Measurements from ENCODE around the gene RPL11. TPM values are rescaled to one million over a fixed set of nuclear protein-coding genes. Genes with fewer than 3 reads are reported as not detected.

Gene RPL11
- total and polyA plus RNA-seq, 5 donors: 586 to 1,436 (median 764) TPM

DNA sequence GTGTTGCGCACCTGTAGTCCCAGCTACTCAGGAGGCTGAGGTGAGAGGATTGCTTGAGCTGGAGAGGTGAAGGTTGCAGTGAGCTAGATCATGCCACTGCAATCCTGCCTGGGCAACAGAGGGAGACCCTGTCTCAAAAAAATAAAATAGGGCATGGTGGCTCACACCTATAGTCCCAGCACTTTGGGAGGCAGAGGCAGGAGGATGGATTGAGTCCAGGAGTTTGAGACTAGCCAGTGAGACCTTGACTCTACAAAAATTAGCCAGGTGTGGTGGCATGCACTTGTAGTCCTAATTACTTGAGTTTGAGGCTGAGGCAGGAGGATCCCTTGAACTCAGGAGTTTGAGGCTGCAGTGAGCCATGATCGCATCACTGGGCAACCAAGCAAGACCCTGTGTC is 9.7 kb downstream of the RPL11 start:
- H3K4me1 ChIP-seq (ENCODE audit: control insufficient read depth, insufficient read depth, low read length): peaks cover 6% of the 10 kb centered on the region
- WGBS: 95% methylated on average over 2 of the region's 2 CpGs
- ATAC-seq (no peak), DNase-seq (no peak)
- no peak overlapping the region for H3K27ac ChIP-seq (ENCODE audit: low read length)
- no peak overlapping the region for H3K4me3 ChIP-seq (ENCODE audit: low read length)
- no peaks in the 10 kb centered on the region for H3K27me3 ChIP-seq (ENCODE audit: control insufficient read depth, insufficient read depth)
- intact Hi-C loops (cut with DNase I): no loop called here
- no peaks in the 10 kb centered on the region for H3K9me3 ChIP-seq (ENCODE audit: control insufficient read depth, low read length)

DNA sequence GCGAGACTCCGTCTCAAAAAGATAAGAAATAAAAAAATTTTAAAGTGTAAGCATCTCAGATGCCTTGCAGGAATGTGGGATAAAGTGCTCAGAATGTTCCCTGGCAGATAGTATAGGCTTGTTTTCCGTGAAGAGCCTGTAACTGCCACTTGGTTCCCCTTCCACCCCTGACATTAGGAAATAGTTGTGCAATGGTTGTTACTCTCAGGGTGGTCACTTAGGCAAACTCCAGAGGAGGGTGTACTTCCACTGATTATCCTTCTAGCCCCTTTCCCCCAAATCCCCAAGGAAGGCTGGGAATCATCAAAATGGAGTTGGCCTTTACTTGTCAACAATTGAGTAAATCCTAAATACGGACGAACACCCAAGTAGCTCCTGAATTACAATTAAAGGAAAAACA is 10.4 kb downstream of the RPL11 start:
- no peaks in the 10 kb centered on the region for H3K9me3 ChIP-seq (ENCODE audit: control insufficient read depth, low read length)
- H3K4me1 ChIP-seq (ENCODE audit: control insufficient read depth, insufficient read depth, low read length): peaks cover 4% of the 10 kb centered on the region
- H3K27ac ChIP-seq (ENCODE audit: low read length): no peak overlapping the region
- H3K27me3 ChIP-seq (ENCODE audit: control insufficient read depth, insufficient read depth): no peaks in the 10 kb centered on the region
- intact Hi-C loops (cut with DNase I): no loop called here
- 66% methylated on average over 5 of the region's 5 CpGs for WGBS
- no peak overlapping the region for H3K4me3 ChIP-seq (ENCODE audit: low read length)
- DNase-seq (no peak), ATAC-seq (peak in 1 of 2 donors; percentile 25)

DNA sequence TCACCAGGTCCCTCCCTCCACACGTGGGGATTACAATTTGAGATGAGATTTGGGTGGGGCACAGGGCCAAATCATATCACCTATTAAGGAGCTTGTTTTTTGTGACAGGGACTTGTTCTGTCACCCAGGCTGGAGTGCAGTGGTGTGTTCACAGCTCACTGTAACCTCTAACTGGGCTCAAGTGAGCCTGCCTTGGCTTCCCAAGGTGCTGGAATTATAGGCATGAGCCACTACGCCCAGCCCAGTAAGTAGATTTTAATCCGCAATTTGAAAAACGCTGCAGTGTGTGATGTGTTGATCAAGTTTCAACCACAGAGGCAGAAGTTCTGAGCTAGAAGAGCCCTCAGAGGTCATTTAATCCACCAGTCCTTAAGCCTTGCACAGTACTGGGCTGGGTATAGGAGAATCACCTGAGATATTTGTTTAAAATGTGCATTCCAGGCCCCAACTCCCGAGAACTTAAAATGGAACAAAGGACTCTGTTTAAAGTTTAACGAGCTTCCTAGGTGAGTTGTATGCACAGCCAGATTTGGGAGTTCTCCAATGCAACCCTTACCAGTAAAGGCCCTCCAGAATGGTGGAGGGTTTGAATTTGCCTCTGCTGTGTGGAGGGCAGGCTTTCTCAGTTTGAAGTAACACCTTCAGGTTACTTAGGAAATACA is 13.4 kb downstream of the RPL11 start:
- H3K27ac ChIP-seq (ENCODE audit: low read length): no peak overlapping the region
- peaks cover 4% of the 10 kb centered on the region for H3K4me1 ChIP-seq (ENCODE audit: control insufficient read depth, insufficient read depth, low read length)
- intact Hi-C loops (cut with DNase I): no loop called here
- H3K27me3 ChIP-seq (ENCODE audit: control insufficient read depth, insufficient read depth): no peaks in the 10 kb centered on the region
- 73% methylated on average over 6 of the region's 6 CpGs for WGBS
- ATAC-seq (no peak), DNase-seq (no peak)
- no peak overlapping the region for H3K4me3 ChIP-seq (ENCODE audit: low read length)
- no peaks in the 10 kb centered on the region for H3K9me3 ChIP-seq (ENCODE audit: control insufficient read depth, low read length)

DNA sequence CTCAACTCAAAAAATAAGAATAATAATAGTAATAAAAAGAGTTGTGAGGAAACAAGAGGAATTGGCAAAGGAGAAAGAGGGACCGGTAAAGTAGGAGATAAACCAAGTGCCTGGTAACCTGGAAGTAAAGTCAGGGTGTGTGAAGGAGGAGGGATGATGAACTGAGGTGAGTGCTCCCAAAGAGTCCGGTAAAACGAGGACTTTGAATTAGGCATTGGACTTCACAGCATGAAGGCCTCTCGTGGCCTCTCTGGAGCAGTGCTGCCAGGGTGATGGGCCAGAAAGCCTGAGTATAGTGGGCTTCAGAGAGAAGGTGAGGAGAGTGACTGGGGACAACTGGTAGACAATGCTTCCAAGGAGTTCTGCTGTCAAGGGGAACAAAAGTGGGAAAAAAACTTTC is 17.6 kb downstream of the RPL11 start:
- Histone ChIP-seq H3K4me3 (ENCODE audit: low read length) (no peak overlapping the region), H3K4me1 (ENCODE audit: control insufficient read depth, insufficient read depth, low read length) (peaks cover 2% of the 10 kb centered on the region), H3K27me3 (ENCODE audit: control insufficient read depth, insufficient read depth) (no peaks in the 10 kb centered on the region), H3K9me3 (ENCODE audit: control insufficient read depth, low read length) (no peaks in the 10 kb centered on the region), H3K27ac (ENCODE audit: low read length) (no peak overlapping the region)
- intact Hi-C loops (cut with DNase I): no loop called here
- 91% methylated on average over 4 of the region's 4 CpGs for WGBS
- DNase-seq (no peak), ATAC-seq (no peak)

DNA sequence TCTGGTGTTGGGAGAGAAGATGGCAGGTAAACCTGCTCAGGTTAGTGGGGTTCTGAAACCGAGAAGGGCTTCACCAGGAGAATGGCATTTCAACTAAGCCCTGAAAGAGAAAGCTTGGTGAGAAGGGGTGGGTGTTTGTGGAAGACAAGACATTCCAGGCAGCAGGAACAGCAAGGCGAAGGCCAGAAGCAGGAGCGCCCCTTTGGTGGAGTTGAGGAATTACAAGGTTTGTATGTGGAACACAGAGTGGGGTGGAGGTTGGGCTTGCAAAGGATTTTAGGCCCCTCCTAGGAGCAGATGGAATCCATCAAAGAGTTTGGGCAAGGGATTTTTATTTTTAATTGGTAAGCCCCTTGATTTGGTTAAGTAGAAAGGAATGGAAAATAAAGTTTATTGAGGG is 26.9 kb downstream of the RPL11 start:
- Histone ChIP-seq H3K9me3 (ENCODE audit: control insufficient read depth, low read length) (no peaks in the 10 kb centered on the region), H3K27me3 (ENCODE audit: control insufficient read depth, insufficient read depth) (no peaks in the 10 kb centered on the region), H3K4me3 (ENCODE audit: low read length) (no peak overlapping the region), H3K27ac (ENCODE audit: low read length) (no peak overlapping the region), H3K4me1 (ENCODE audit: control insufficient read depth, insufficient read depth, low read length) (peaks cover 4% of the 10 kb centered on the region)
- DNase-seq: no peak
- no peak for ATAC-seq
- 75% methylated on average over 3 of the region's 3 CpGs for WGBS
- intact Hi-C loops (cut with DNase I): no loop called here

DNA sequence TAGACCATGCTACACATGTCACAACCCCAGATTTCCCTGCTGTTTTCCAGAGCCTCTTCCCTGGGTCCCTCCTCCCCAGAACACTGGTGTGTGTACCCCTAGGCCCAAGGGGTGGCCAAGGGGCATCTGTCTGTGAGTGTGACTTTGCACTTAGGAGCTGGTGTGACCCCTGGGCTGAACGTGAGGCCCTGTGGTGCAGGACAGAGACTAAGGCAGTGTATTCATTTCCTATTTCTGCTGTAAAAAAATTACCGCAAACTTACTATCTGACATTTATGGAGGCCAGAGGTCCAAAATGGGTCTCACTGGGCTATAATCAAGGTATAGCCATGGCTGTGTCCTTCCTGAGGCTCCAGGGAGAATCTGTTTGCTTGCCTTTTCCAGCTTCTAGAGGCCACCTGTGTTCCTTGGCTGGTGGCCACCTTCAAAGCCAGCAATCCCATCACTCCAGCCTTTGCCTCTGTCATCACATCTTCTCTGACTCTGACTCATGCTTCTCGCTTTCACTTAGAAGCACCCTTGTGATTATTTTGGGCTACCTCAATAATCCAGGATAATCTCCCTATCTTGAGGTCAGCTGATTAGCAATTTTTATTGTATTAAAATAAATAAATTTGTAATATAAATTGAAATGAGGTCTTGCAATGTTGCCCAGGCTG is 27.7 kb downstream of the RPL11 start:
- ATAC-seq: no peak
- peaks cover 4% of the 10 kb centered on the region for H3K4me1 ChIP-seq (ENCODE audit: control insufficient read depth, insufficient read depth, low read length)
- DNase-seq: no peak
- H3K9me3 ChIP-seq (ENCODE audit: control insufficient read depth, low read length): no peaks in the 10 kb centered on the region
- H3K4me3 ChIP-seq (ENCODE audit: low read length): no peak overlapping the region
- no peak overlapping the region for H3K27ac ChIP-seq (ENCODE audit: low read length)
- H3K27me3 ChIP-seq (ENCODE audit: control insufficient read depth, insufficient read depth): no peaks in the 10 kb centered on the region
- WGBS: 81% methylated on average over 3 of the region's 3 CpGs
- intact Hi-C loops (cut with DNase I): no loop called here

DNA sequence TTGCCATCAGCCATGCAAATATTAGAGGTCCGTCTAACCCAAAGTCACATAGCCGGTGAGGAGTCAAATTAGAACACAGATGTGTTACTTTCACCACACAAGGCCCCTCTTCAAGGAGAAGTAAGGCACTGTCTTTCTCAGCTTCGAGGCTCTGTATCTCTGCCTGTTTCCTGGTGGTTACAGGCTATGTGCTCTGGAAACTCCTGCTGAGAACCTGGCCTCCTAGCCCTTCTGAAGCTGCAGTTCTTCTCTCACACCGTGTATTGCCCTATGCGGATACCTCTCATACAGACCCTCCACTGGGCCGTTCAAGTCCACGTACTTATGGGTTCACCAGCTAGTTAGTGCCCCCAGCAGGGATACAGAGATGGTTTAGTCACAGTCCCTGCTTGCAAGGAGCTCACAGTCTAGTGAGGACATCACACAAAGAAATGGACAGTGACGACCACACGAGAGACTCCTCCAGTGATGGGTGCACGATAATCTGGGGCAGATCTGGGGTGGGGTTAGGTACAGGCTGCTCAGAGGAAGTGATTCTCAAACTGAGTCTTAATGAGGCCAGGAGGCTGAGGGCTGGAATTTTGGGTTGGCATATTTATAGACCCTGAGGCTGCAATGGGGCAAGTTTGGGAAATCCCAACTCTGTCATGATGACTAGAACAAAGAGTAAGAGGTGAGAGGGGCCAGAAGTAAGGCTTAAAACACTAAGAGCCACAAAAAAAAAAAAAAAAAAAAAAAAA is 28.8 kb downstream of the RPL11 start:
- no peak for DNase-seq
- no peaks in the 10 kb centered on the region for H3K9me3 ChIP-seq (ENCODE audit: control insufficient read depth, low read length)
- no peak overlapping the region for H3K4me3 ChIP-seq (ENCODE audit: low read length)
- H3K4me1 ChIP-seq (ENCODE audit: control insufficient read depth, insufficient read depth, low read length): peaks cover 4% of the 10 kb centered on the region
- H3K27ac ChIP-seq (ENCODE audit: low read length): no peak overlapping the region
- H3K27me3 ChIP-seq (ENCODE audit: control insufficient read depth, insufficient read depth): no peaks in the 10 kb centered on the region
- intact Hi-C loops (cut with DNase I): no loop called here
- peak in 1 of 2 donors; percentile 11 for ATAC-seq
- WGBS: 87% methylated on average over 10 of the region's 10 CpGs

DNA sequence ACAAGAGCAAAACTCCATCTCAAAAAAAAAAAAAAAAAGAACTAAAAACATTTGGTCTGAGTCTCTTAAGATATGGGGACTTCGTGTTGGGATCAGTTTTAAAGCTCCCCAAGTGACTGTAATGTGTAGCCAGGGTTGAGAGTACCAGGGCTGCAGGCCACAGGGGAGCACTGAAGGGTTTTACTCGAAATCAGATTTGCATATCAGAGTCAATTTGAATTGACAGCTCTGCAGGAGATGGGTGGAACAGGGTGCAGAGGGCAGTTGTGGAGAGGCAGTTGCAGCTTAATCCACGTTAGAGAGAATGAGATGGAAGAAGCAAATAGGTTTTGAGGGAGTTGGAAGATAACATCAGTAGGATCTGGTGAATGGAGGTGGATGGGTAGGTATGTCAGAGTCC is 31.0 kb downstream of the RPL11 start:
- ATAC-seq (no peak), DNase-seq (no peak)
- no peaks in the 10 kb centered on the region for H3K27me3 ChIP-seq (ENCODE audit: control insufficient read depth, insufficient read depth)
- H3K9me3 ChIP-seq (ENCODE audit: control insufficient read depth, low read length): no peaks in the 10 kb centered on the region
- 72% methylated on average over 3 of the region's 3 CpGs for WGBS
- H3K27ac ChIP-seq (ENCODE audit: low read length): no peak overlapping the region
- no peak overlapping the region for H3K4me3 ChIP-seq (ENCODE audit: low read length)
- intact Hi-C loops (cut with DNase I): no loop called here
- peaks cover 4% of the 10 kb centered on the region for H3K4me1 ChIP-seq (ENCODE audit: control insufficient read depth, insufficient read depth, low read length)

DNA sequence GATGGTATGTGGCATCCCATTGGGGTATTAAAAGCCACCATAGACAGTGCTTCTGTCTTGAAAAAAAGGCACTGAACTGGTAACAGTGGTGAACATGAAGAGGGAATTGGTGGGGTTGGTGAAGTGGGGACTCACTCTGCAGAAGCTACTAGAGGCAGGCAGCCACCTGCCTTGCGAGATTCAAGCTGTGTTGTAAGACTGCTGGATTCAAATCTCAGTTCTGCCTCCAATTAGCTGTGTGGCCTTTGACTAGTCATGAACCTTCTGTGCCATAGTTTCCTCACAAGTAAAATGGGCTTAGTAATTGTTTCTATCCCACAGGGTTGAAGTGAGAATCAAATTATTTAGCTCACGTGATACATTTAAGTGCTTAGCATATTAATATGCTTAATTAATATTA is 35.1 kb downstream of the RPL11 start:
- no peaks in the 10 kb centered on the region for H3K4me1 ChIP-seq (ENCODE audit: control insufficient read depth, insufficient read depth, low read length)
- 85% methylated on average over 2 of the region's 2 CpGs for WGBS
- no peak overlapping the region for H3K27ac ChIP-seq (ENCODE audit: low read length)
- no peak overlapping the region for H3K4me3 ChIP-seq (ENCODE audit: low read length)
- no peak for DNase-seq
- no peaks in the 10 kb centered on the region for H3K27me3 ChIP-seq (ENCODE audit: control insufficient read depth, insufficient read depth)
- intact Hi-C loops (cut with DNase I): no loop called here
- ATAC-seq: peak in 1 of 2 donors; percentile 25
- no peaks in the 10 kb centered on the region for H3K9me3 ChIP-seq (ENCODE audit: control insufficient read depth, low read length)

DNA sequence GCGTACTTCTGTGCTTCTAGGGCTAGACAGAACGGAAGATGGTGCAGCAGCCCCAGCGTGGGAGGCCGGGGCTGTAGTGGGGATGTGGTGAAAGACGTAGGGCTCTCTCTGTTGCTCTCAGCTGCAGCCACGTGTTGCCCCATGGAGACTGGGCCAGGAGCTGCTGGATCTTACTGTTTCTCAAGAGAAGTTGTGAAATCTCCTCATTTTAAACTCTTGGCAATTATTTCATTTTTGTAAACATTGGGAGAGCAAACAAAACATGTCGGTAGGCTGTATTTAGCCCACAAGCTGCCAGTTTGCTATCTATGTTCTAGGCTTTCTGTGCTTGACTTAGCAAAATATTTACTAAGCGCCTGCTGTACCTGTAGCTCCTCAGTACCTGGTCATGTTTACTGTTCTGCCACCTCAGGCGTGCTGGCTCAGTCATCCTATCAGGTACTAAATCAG is 35.8 kb downstream of the RPL11 start:
- WGBS: 62% methylated on average over 9 of the region's 9 CpGs
- peak overlapping the region; percentile 21 for H3K27ac ChIP-seq (ENCODE audit: low read length)
- no peaks in the 10 kb centered on the region for H3K9me3 ChIP-seq (ENCODE audit: control insufficient read depth, low read length)
- DNase-seq (peak; percentile 81 to 90 (median 85)), ATAC-seq (peak; percentile 94 to 95)
- no peak overlapping the region for H3K4me3 ChIP-seq (ENCODE audit: low read length)
- no peaks in the 10 kb centered on the region for H3K27me3 ChIP-seq (ENCODE audit: control insufficient read depth, insufficient read depth)
- no peaks in the 10 kb centered on the region for H3K4me1 ChIP-seq (ENCODE audit: control insufficient read depth, insufficient read depth, low read length)
- intact Hi-C loops (cut with DNase I): no loop called here

All from right cardiac atrium (tissue), 5 donors.